GM12878 (cell line): Measurements from ENCODE around the gene KDELR1. TPM values are rescaled to one million over a fixed set of nuclear protein-coding genes. Genes with fewer than 3 reads are reported as not detected.

Experiments
- ATAC-seq: fragments of 200-7000 bp; cut with Tn5 transposase; 3 replicates; pipeline ENCODE4 v1.9.1; 2020; ENCODE audit warnings: mild to moderate bottlenecking, moderate library complexity
- BruUV-seq: library from RNA; stranded (reverse); fragments of 400-500 nt; replicated peaks from 2 replicates; lab custom pipeline; 2021; lab: Mats Ljungman, UMichigan
- CTCF ChIA-PET: fragments of 300-600 bp; sonication (Branson Sonifier 250); formaldehyde crosslinking; extraction: SDS; loops from one replicate; lab custom pipeline; 2021; ENCODE audit warnings: inconsistent platforms; lab: Yijun Ruan, JAX
- POLR2A ChIA-PET: fragments of 350-600 bp; formaldehyde crosslinking; extraction: SDS; loops from one replicate; lab custom pipeline; 2021; ENCODE audit warnings: inconsistent platforms; lab: Charles Lee
- RAD21 ChIA-PET: fragments of 300-600 bp; sonication (Branson Sonifier 250); formaldehyde crosslinking; loops from one replicate; lab custom pipeline; 2023; ENCODE audit warnings: antibody characterized with exemption; ENCODE audit not compliant: unreplicated experiment; lab: Charles Lee
- SMC1A ChIA-PET: fragments of 300-600 bp; sonication (Branson Sonifier 250); formaldehyde crosslinking; loops from one replicate; lab custom pipeline; 2023; ENCODE audit not compliant: unreplicated experiment, uncharacterized antibody; lab: Charles Lee
- DNase-seq: peaks from one replicate; pipeline ENCODE4 v3.0.0-alpha.2; 2011; ENCODE audit warnings: low read depth, low spot score
- FAIRE-seq: peaks from 3 replicates; lab custom pipeline; 2011; peaks lifted over from hg19 to GRCh38; lab: Jason Lieb, UNC
- H2AFZ ChIP-seq: 2 replicates; pipeline ENCODE4 v1.6.0; 2011; ENCODE audit warnings: low read depth, low read length, control low read depth; ENCODE audit not compliant: control insufficient read depth
- H3K27ac ChIP-seq: 2 replicates; pipeline ENCODE4 v1.5.1; 2011; ENCODE audit warnings: control low read depth; ENCODE audit not compliant: control insufficient read depth, insufficient read depth
- H3K27me3 ChIP-seq, 2 experiments: replicated peaks in 1 of 2; 2 replicates each; pipeline versions ENCODE4 v1.6.0 to v1.6.1; 2011; ENCODE audit warnings: low read length in 1 of 2; ENCODE audit not compliant: control insufficient read depth in 2 of 2, insufficient read depth in 2 of 2
- H3K36me3 ChIP-seq, 2 experiments: 2 replicates each; pipeline ENCODE4 v1.5.1; 2011; ENCODE audit warnings: low read length in 1 of 2; ENCODE audit not compliant: control insufficient read depth in 2 of 2, insufficient read depth in 2 of 2
- H3K4me1 ChIP-seq: 2 replicates; pipeline ENCODE4 v1.6.1; 2011; ENCODE audit warnings: mild to moderate bottlenecking, low read length, moderate library complexity, mixed read lengths; ENCODE audit not compliant: control insufficient read depth, insufficient read depth
- H3K4me2 ChIP-seq: 2 replicates; pipeline ENCODE4 v1.6.0; 2011; ENCODE audit warnings: control low read depth; ENCODE audit not compliant: control insufficient read depth, insufficient read depth
- H3K4me3 ChIP-seq: fragments of 200-600 bp; sonication (generic); 2 replicates; pipeline ENCODE4 v1.5.1; 2016
- H3K79me2 ChIP-seq: 2 replicates; pipeline ENCODE4 v1.6.0; 2011; ENCODE audit warnings: low read length; ENCODE audit not compliant: control insufficient read depth, insufficient read depth
- H3K9ac ChIP-seq: 2 replicates; pipeline ENCODE4 v1.8.0; 2011; ENCODE audit warnings: low read length, control low read depth, mixed read lengths; ENCODE audit not compliant: control insufficient read depth, insufficient read depth
- H3K9me3 ChIP-seq: replicated peaks from 3 replicates; pipeline ENCODE4 v1.5.1; 2011; ENCODE audit warnings: mild to moderate bottlenecking, low read length; ENCODE audit not compliant: control insufficient read depth, insufficient read depth
- H4K20me1 ChIP-seq: 2 replicates; pipeline ENCODE4 v1.6.0; 2011; ENCODE audit not compliant: control insufficient read depth, insufficient read depth
- CBX5 ChIP-seq: sonication (generic); IDR thresholded peaks from 2 replicates; pipeline ENCODE4 v1.6.1; 2016; ENCODE audit warnings: low read depth, moderate library complexity, mild to moderate bottlenecking, inconsistent platforms
- DPF2 ChIP-seq: fragments of 450-650 bp; IDR thresholded peaks from 2 replicates; pipeline ENCODE4 v1.6.1; 2017; ENCODE audit warnings: mild to moderate bottlenecking
- NFIC ChIP-seq: IDR thresholded peaks from 2 replicates; pipeline ENCODE4 v1.6.1; 2012; ENCODE audit warnings: low read depth, mild to moderate bottlenecking, inconsistent platforms, low read length, moderate library complexity
- PAX5 ChIP-seq: IDR thresholded peaks from 2 replicates; pipeline ENCODE4 v1.6.1; 2011; ENCODE audit warnings: low read depth, low read length, borderline replicate concordance
- SREBF2 ChIP-seq: IDR thresholded peaks from 2 replicates; pipeline ENCODE4 v1.6.1; 2012; ENCODE audit warnings: mild to moderate bottlenecking, low read length
- STAT1 ChIP-seq: fragments of 450-650 bp; conservative IDR thresholded peaks from 2 replicates; pipeline ENCODE4 v1.6.1; 2014; ENCODE audit warnings: antibody characterized with exemption, mild to moderate bottlenecking
- STAT3 ChIP-seq: IDR thresholded peaks from 2 replicates; pipeline ENCODE4 v1.6.1; 2011; ENCODE audit warnings: low read depth, low read length, improper control_type of control experiment
- YY1 ChIP-seq: IDR thresholded peaks from 2 replicates; pipeline ENCODE4 v1.6.1; 2011; ENCODE audit warnings: low read depth, mild to moderate bottlenecking, low read length
- WGBS: methylation state at CpG from one replicate; pipeline ENCODE4 v1.1.6; 2016; ENCODE audit warnings: low lambda C conversion rate; ENCODE audit not compliant: insufficient replicate concordance, insufficient coverage; ENCODE audit errors: missing lambda C conversion rate; 5-methylcytosine and 5-hydroxymethylcytosine counted together
- in situ Hi-C: fragments of 300-500 bp; cut with MboI; formaldehyde crosslinking; loops from 9 replicates; pipeline ENCODE4 v1.14.3; 2018; ENCODE audit warnings: mixed read lengths
- intact Hi-C: fragments of 100-400 bp; cut with micrococcal nuclease; formaldehyde crosslinking; loops from one replicate; pipeline ENCODE4 v1.14.2; 2022; ENCODE audit not compliant: unreplicated experiment
- polyA plus RNA-seq, 11 experiments: library from polyadenylated mRNA; depleted of rRNA in 4 of 11; unstranded in 6 of 11; stranded (reverse) in 5 of 11; fragments of >200 nt; fragmentation: Nextera tagmentation in 4 of 11; fragmentation: Illumina TruSeq in 1 of 11; extraction: Ambion mirVana in 4 of 11; extraction: Trizol in 1 of 11; gene quantifications; 1 replicate in 1 of 11; 2 replicates in 10 of 11; pipeline versions ENCODE4 v1.2.1 to v1.2.3, GENCODE V29; 2011 to 2016; ENCODE audit warnings: inconsistent platforms in 2 of 11, missing spikeins in 2 of 11, low read depth in 1 of 11
- total RNA-seq, 4 experiments: library from RNA; depleted of rRNA in 3 of 4; stranded (reverse); fragments of >200 nt in 3 of 4; fragmentation: Illumina TruSeq in 1 of 4; extraction: Trizol in 1 of 4; gene quantifications; 2 replicates each; pipeline versions ENCODE4 v1.2.1 to v1.2.3, GENCODE V29; 2013 to 2021
- TF ChIP-seq, protein P1 (sequence below): IDR thresholded peaks from 2 replicates; pipeline ENCODE4 v1.6.1; 2012; ENCODE audit warnings: low read depth, low read length, improper control_type of control experiment
- TF ChIP-seq, protein P2 (sequence below): fragments of 150-350 bp; IDR thresholded peaks from 2 replicates; pipeline ENCODE4 v1.6.1; 2014; ENCODE audit warnings: mild to moderate bottlenecking, low read depth, low read length
- TF ChIP-seq, protein P3 (sequence below): fragments of 450-650 bp; IDR thresholded peaks from 2 replicates; pipeline ENCODE4 v1.6.1; 2016; ENCODE audit warnings: mild to moderate bottlenecking

Gene KDELR1
- total and polyA plus RNA-seq, 10 of the 15 experiments (the other 5 are each of a cell fraction or from before 2014, with no cell fraction given), result 2.3 to 71.0 (median 45.2) TPM

DNA sequence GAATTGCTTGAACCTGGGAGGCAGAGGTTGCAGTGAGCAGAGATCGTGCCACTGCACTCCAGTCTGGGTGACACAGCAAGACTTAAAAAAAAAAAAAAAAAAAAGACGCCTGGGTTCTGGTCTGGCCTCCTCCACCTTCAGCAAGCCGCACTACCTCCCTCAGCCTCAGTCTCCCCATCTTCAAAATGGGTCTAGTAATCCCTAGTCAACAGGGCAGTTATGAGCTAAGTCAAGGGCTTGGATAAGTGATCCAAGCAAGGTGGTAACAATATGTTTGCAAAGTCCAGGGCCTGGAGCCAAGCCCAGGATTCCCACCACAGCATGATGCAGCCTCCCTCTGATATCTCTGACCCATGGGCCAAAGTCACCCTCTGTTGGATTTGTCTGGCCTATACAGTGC lies 4.4 kb downstream of the KDELR1 start (continued):
- no peak for TF ChIP-seq PAX5
- TF ChIP-seq YY1, result no peak
- TF ChIP-seq, protein P1, sequence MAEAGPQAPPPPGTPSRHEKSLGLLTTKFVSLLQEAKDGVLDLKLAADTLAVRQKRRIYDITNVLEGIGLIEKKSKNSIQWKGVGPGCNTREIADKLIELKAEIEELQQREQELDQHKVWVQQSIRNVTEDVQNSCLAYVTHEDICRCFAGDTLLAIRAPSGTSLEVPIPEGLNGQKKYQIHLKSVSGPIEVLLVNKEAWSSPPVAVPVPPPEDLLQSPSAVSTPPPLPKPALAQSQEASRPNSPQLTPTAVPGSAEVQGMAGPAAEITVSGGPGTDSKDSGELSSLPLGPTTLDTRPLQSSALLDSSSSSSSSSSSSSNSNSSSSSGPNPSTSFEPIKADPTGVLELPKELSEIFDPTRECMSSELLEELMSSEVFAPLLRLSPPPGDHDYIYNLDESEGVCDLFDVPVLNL, result no peak
- TF ChIP-seq, protein P2, sequence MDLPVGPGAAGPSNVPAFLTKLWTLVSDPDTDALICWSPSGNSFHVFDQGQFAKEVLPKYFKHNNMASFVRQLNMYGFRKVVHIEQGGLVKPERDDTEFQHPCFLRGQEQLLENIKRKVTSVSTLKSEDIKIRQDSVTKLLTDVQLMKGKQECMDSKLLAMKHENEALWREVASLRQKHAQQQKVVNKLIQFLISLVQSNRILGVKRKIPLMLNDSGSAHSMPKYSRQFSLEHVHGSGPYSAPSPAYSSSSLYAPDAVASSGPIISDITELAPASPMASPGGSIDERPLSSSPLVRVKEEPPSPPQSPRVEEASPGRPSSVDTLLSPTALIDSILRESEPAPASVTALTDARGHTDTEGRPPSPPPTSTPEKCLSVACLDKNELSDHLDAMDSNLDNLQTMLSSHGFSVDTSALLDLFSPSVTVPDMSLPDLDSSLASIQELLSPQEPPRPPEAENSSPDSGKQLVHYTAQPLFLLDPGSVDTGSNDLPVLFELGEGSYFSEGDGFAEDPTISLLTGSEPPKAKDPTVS, result no peak
- no peak for TF ChIP-seq CBX5

DNA sequence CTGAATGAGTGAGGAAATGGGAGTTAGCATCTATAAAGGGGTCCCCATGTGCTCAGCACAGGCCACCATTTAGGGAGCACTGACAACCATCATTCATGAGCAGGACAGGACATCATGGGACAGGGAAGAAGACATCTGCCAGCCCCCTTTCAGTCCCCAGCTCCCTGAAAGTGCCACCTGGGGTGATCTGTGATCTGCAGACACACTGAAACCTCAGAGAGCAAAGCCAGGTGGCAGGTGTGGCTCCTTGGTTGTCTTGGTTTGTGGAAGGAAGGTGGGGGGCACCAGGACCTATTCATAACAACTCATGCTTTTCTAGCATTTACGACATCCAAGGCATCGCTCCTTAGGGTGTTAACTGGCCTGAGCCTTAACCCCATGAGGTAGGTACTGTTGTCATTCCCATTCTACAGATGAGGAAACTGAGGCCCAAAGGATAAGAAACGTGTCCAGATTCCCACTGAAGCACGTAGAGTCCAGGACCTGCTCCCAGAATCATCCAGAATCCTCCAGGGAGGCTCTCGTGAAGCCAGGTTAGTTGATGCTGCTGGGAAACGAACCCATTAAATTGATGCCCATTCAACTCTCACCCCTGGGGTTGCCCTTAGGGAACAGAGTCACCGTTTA lies 5.8 kb downstream of the KDELR1 start:
- Histone ChIP-seq H4K20me1 (no peaks in the 10 kb centered on the region), H3K9ac (no peak overlapping the region), H2AFZ (no peak overlapping the region), H3K4me1 (peaks cover 5% of the 10 kb centered on the region; the same call in 1 of the 2 replicates), H3K27ac (no peak overlapping the region), H3K4me3 (no peak overlapping the region), H3K36me3 (peaks cover 10 to 28% of the 10 kb centered on the region in 2 experiments)
- DNase-seq (no peak), ATAC-seq (no peak)
- POLR2A ChIA-PET, result no interaction called here
- TF ChIP-seq, protein P3, sequence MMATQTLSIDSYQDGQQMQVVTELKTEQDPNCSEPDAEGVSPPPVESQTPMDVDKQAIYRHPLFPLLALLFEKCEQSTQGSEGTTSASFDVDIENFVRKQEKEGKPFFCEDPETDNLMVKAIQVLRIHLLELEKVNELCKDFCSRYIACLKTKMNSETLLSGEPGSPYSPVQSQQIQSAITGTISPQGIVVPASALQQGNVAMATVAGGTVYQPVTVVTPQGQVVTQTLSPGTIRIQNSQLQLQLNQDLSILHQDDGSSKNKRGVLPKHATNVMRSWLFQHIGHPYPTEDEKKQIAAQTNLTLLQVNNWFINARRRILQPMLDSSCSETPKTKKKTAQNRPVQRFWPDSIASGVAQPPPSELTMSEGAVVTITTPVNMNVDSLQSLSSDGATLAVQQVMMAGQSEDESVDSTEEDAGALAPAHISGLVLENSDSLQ, result no peak
- TF ChIP-seq STAT1 (no peak), STAT3 (no peak), SREBF2 (no peak), DPF2 (no peak), NFIC (no peak)
- TF ChIP-seq, all 136 proteins: peak for 0
- ChIA-PET RAD21 (no interaction called here), SMC1A (no interaction called here), CTCF (no interaction called here)
- intact Hi-C loops (no loop called here), in situ Hi-C loops (no loop called here)
- no peak for FAIRE-seq
- peaks cover 9% of the 10 kb centered on the region for H3K79me2 ChIP-seq
- no peaks in the 10 kb centered on the region for H3K9me3 ChIP-seq
- WGBS, result 97% methylated on average over 7 of the region's 7 CpGs
- no peaks in the 10 kb centered on the region for H3K27me3 ChIP-seq
- BruUV-seq, result no TSS peak
- no peak overlapping the region for H3K4me2 ChIP-seq
